GM21529 (cell line): Measurements from ENCODE around the gene PCBP3.
"Not testable (repeated sequence)": the region's sequence is repeated elsewhere in the genome, so short reads cannot be mapped to it uniquely, and the experiment has no call there.

Experiments used
- ATAC-seq: cut with Tn5 transposase; IDR thresholded peaks from one replicate; pipeline ENCODE4 v1.9.1; 2021; ENCODE audit not compliant: unreplicated experiment

PCBP3 gene

DNA sequence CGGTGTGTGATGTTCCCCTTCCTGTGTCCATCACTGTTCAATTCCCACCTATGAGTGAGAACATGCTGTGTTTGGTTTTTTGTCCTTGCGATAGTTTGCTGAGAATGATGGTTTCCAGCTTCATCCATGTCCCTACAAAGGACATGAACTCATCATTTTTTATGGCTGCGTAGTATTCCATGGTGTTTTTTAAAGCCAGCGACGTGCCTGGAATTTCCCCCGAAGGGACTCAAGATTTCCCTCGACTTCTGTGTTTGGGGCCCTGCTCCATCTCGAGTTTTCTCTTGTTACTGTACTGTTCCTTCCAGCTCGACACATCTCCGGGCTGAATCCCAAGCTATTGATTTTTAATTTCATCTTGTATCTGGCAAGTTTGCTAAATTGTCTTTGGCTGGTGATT lies 309.0 kb downstream of the PCBP3 start:
- not testable (repeated sequence) for ATAC-seq

DNA sequence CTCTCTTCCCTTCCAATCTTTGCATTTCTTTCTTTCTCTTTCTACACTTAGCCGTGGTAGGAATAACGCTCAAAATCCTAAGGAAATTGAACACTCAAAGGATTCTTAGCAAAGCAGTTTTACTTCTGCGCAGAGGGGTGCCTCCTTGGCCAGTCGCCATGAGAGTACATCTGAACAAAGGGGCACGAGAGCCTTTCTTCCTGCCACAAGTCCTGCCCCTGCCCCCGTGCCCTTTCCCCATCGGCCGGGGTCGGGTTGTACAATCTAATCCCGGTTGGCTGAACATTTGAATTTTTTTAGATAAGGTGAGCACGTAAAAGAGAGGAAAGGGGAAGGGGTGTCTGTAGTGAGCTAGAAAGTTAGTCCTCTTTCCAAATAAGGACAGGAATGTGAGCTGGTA lies 309.4 kb downstream of the PCBP3 start:
- ATAC-seq, result no peak

DNA sequence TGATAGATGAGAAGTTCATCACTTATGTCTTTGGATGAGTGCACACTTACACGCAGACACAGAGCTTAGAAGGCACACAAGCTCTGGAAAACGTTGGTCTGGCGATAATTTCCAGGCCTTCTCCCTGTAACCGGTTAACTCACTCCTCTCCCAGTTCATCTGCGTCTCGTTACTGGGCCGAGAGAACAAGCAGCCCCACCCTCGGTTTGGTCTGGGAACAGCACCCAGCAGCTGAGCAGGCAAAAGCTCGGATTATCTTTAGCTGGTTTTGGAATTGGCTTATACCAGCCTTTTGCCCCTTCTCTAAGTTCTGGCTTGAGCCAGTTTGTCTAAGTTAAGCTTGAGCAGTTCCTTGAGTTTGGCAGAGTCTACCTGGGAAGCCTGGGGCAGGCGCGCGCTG lies 310.7 kb downstream of the PCBP3 start:
- no peak for ATAC-seq

DNA sequence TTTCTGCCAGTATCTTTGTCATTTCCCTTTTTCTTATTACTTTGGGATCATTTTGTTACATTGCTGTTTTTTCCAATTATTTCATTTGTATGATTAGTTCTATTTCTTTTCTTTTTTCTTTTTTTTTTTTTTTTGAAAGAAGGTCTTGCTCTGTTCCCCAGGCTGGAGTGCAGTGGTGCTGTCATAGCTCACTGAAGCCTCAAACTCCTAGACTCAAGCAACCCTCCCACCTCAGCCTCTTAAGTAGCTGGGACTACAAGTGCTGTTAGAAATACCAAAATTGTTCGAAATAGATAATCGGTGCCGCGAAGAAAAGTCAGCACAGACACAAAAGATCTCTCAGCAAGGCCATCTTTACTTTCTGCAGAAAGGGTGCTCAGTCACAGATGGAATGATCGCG lies 311.4 kb downstream of the PCBP3 start:
- no peak for ATAC-seq

DNA sequence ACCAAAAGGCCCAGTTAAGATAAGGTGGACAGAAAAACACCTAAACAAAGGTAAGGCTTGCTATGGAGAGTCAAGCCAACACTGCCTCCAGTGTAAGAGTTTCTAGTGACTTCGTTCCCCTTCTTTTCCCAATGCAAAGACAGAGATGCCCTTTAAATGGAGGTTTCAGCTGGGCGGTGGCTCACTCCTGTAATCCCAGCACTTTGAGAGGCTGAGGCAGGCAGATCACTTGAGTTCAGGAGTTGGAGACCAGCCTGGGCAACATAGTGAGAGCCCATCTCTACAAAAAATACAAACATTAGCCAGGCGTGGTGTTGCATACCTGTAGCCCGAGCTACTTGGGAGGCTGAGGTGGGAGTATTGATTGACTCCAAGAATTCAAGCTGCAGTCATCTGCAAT lies 314.0 kb downstream of the PCBP3 start:
- ATAC-seq, result no peak

DNA sequence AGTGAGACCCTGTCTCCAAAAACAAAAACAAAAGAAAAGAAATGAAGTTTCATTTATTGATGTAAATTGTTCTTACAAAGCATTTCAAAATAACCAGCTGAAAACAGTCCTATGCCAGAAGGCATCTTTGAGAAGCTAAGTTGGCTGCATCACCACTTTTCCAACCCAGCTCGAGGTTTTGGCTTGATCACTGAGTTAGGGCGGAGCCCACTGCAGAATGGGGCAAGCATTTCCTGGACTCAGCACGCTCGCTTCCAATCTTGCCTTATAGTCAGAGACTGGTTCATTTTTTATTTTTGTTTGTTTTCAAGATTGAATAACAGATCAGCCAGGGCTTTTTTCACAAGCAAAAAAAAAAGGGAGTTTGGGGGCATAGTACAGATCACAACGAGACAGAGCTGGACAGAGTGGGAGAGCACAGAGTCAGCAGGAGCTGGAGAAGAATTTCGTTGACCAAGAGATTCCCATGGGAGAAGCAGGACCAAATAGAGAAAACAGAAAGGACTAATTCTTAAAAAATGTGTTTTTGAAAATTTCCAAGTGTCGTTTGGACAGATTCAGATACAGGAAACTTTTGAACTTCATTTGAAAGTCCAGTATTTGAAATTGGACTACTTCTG lies 314.6 kb downstream of the PCBP3 start:
- ATAC-seq, result no peak

DNA sequence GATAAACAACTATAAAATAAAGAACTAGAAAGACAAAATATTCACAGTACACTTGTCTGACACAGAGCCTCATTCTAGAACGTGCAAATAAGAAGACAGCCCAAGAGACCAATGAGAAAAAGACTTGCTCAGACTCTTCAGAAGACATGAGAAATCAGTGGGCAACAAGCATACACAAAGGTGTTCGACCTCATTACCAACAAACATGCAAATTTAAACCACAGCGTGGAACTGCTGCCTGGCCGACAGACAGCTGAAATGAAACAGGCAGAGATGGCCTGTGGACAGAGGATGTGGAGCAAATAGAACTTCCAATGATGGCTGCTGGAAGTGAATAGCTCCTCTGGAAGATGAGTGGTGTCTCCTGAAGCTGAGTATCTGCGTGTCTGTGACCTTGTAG lies 315.7 kb downstream of the PCBP3 start:
- no peak for ATAC-seq

DNA sequence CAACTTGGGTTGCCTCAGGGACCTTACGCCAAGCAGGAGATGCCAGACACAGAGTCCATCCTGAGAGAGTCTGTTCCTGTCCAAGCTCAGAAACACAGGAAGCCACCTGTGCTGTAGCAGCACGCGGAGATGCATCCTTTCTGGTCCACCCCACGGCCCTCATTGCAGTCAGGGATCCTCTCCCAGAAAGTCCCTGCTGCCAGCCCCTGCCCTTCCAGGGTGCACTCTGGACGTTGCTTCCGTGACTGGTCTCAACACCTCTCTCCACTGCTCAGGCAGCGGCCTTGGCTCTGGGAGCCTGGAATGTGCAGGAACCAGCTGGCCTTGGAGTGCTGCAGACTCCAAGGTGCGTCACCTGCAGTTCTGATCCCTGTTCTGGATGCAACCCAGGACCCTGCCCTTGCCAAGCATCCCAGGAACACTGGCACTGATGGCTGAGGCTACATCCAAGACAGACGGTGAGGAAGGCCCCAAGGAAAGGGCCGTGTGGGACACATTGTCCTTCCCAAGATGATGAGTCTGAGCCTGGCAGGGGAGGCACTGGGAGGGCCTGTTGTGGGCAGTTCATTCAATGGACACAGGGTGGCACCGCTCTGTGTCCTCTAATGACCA lies 316.4 kb downstream of the PCBP3 start:
- ATAC-seq, result no peak

DNA sequence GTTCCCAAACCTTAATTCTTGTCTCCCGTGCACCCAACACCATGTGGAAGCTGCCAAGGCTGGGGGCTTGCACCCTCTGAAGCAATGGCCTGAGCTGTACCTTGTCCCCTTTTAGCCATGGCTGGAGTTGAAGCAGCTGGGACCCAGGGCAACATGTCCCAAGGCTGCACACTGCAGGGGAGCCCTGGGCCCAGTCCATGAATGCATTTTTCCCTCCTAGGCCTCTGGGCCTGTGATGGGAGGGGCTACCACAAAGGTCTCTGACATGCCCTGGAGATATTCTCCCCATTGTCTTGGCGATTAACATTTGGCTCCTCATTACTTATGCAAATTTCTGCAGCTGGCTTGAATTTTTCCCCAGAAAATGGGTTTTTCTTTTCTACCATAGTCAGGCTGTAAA lies 317.9 kb downstream of the PCBP3 start:
- ATAC-seq, result not testable (repeated sequence)

DNA sequence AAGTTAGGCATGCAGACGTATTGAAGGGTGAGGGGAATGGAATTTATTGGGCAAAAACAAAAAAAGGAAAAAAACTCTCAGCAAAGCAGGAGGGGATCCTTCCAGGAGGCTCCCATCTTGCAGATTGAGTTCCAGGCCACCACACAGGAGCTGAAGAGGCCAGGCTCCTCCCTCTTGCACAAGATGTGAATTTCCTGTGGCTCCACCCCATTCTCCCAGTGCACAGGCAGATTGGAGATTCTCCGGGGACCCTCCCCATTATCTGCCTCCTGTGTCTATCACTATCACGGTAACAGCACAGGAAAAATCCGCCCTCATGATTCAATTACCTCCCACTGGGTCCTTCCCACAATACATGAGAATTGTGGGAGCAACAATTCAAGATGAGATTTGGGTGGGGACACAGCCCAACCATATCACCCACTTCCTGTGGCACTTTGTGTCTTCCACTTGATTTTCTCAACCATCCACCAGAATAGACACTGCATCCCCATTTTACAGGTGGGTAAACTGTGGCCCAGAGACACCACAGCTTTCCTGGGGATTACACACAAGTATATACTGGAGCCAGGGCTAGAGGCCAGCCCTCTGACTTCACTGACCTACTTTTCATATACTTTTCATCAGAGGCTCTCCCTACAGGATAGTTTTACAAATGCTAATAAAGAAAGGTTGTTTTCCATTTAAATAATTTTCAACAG lies 319.2 kb downstream of the PCBP3 start:
- no peak for ATAC-seq

DNA sequence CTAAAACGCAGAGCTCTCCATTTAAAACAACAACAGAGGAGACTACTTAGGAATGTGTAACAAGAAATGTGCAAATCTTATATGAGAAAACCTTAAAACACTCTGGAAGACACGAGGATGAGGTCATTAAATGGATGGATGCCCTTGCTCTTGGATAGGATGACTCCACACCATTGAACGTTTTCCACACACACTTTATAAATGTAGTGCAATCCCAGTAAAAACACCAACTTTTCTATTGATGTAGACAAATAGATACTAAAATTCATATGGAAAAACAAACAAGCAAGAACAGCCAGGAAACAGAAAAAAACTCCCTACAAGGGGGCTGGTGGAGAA lies 319.7 kb downstream of the PCBP3 start:
- ATAC-seq, result no peak

DNA sequence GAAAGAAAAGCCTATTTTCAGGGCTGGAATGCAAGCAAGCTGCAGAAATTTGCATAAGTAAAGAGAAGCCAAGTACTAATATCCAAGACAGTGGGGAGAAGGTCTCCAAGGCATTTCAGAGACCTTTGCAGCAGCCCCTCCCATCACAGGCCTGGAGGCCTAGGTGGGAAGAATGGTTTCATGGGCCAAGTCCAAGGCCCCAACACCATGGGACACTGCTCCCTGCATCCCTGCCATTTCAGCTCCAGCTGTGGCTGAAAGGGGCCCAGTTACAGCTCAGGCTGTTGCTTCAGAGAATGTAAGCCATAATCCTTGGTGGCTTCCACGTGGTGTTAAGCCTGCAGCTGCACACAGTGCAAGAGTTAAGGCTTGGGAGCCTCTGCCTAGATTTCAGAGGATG lies 321.1 kb downstream of the PCBP3 start:
- ATAC-seq, result no peak

DNA sequence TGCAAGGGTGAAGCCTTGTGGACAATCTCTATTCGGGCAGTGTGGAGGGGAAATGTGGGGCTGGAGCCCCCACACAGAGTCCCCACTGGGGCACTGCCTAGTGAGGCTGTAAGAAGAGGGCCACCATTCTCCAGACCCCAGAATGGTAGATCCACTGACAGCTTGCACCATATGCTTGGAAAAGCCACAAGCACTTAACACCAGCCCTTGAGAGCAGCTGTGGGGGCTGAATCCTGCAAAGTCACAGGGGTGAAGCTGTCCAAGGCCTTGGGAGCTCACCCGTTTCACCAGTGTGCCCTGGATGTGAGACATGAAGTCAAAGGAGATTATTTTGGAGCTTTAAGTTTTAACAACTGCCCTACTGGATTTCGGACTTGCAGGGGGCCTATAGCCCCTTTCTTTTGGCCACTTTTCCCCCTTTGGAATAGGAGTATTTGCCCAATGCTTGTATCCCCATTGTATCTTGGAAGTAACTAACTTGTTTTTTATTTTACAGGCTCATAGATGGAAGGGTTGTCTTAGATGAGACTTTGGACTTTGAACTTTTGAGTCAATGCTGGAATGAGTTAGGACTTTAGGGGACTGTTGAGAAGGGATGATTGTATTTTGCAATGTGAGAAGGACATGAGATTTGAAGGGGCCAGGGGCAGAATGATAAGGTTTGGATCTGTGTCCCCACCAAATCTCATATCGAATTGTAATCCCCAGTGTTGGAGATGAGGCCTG lies 321.7 kb downstream of the PCBP3 start:
- no peak for ATAC-seq

DNA sequence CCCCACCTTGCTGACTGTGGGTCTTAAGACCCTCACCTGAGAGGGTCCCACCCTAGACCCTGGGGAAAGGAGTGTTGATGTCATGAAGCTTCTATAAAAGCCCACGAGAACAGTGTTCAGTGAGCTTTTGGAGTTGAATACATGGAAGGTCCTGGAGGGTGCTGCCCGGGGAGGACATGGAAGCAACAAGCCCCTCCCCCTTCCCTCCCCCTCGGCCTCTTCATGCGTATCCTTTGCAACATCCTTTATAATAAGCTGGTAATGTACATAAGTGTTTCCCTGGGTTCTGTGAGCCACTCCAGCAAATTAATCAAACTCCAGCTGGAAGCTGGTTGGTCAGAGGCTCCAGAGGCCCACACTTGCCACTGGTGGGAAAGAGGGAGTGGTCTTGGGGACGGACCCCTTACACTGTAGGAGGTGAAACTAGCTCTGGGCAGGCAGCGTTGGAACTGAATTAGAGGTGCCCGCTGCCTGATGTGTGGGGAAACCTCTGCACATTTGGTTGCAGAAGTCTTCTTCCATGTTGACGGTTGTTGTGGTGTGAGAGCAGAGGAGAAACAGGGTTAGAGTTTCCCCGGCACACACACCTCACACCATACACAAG lies 323.4 kb downstream of the PCBP3 start:
- no peak for ATAC-seq

DNA sequence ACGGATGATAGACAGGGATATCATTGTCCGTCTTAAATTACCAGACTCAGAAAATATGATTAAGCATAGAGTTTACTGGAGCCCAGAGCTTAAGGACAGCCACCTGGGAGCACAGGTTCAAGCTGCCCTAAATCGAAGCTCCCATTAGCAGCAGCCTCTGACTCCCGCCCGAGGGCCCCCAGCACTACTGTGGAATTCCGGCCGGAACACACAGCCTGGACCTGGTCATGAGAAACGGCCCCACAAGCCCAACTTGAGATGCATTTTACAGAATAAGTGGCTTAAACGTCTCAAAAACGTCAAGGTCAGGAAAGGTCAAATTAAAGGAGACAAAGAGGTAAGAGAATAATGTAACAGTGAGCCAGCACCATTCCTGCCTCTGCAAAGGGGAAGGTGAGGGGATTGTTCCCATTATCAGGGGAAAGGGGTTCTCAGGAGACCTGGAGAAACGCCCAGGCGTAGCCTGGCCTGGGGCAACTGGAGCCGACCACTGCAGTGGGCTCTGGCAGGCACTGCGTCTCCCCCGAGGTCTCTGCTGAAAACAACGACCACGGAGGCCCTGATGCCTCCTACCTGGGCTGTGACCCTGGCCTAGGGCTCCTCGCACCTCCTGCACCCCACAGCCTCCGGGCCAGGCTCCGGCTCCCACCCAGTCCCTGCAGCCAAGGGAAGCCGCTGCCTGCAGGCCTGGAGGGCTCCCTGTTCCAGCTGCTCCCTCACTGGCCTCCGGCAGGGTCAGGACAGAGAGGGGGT lies 326.6 kb downstream of the PCBP3 start:
- ATAC-seq, result no peak

DNA sequence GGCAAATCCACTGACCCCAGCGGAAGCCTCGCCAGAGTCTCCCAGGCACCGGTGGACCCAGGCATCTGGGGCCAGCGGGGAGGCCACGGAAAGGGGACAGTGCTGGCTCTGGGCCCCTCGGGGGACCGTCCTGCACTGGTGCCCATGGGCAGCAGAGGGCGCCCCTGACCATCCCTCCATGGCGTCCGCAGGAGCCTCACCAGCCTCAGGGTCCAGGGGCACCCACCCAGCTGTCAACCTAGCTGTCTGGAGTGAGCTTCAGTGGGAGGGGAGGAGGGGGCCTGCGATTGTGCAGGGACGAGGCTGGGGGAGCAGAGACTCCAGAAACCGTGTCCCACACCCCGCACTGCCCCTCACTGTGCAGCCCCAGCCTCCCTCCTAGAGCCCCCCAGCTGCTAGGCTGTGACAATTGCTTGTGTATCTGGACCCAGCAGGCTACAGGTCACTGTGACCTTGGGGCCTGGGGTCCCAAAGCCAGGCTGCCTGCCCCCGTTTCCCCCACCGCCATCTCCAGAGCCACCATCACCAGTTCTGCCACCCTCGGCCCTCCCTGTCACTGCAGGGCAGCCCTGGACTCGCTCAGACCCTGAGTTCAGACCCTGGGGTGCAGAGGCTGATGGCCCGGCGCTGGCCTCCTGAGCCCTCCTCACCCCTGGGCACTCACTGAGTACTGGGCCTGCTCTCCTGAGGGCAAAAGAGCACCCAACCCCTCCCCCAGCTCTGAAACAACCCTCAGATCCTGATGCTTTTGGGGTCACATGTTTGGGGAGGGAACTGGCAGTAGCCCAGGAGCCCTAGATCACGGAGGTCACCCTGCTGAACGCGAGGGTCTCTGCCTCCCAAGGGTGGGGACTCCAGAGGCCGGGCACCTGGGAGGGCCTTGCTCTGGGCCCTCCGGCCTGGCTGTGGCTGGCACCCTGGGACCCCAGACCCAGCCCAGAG lies 327.4 kb downstream of the PCBP3 start:
- no peak for ATAC-seq

DNA sequence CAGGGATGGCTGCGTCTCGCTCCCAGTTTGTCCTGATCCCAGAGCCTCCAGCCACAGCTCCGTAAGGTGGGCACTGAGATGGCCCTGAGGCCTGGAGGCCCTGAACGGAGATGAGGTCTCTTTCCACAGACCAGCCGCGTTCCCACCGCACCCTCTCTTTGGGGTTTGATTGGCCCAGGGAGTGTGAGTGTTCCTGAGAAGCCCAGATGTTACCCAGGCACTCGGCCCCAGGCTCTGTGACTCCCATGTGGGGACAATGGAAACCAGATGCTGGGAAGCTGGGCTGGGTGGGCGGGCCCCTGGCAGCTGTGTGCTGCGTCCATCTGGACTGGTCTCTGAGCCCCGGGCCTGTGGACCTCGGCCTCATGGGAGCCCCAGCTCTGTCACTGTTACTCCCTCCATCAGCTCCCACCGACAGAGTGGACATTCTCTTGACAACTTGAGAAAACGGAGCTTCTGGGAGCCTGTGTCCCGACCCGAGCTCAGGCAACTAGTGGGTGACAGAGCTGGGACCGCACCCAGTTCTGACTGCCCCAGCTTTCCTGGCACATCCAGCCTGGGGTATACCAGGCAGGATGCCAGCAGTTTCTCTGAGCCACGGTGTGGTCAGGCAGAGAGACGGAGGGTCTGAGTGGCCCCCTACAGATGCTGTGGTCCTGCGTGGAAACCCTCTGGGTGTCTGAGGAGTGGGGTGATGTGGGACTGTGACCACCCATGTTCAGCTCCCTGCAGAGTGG lies 328.3 kb downstream of the PCBP3 start:
- ATAC-seq, result no peak

DNA sequence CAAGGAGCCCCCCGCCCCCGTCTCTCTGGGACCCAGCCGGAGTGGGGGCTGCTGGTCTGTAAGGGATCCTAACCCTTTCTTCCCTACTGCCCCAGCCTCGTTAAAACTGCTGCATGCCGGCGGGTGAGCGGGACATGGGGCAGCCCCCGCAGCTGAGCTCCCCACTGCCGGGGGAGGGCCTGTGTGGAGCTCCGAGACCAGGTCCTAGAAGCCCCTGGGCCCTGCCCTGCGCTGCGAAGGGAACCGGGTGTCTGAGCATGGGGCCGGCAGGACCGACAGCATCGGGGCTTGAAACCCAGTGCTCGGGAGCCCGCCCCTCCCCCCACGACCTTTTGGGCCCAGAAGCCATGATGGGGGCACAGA lies 328.8 kb downstream of the PCBP3 start:
- ATAC-seq, result no peak
